Muscle layer of colon (tissue), 2 donors: Measurements from ENCODE around the gene CPN2.

Experiments used
- H3K27ac ChIP-seq: one replicate; pipeline ENCODE4 v1.7.0; 2013; ENCODE audit warnings: low read depth, mild to moderate bottlenecking, low read length, moderate library complexity
- H3K27me3 ChIP-seq, 2 donors: one replicate each; pipeline ENCODE4 v1.7.0; 2013; ENCODE audit warnings: low read length in 2 of 2, mild to moderate bottlenecking in 2 of 2; ENCODE audit not compliant: insufficient read depth in 2 of 2, control insufficient read depth in 1 of 2
- H3K36me3 ChIP-seq: one replicate; pipeline ENCODE4 v1.7.0; 2013; ENCODE audit warnings: mild to moderate bottlenecking, low read length; ENCODE audit not compliant: insufficient read depth
- H3K4me1 ChIP-seq: one replicate; pipeline ENCODE4 v1.7.0; 2013; ENCODE audit warnings: mild to moderate bottlenecking, low read length; ENCODE audit not compliant: insufficient read depth
- H3K4me3 ChIP-seq, 2 donors: one replicate each; pipeline ENCODE4 v1.7.0; 2013; ENCODE audit warnings: low read length in 2 of 2, low read depth in 1 of 2, mild to moderate bottlenecking in 1 of 2, moderate library complexity in 1 of 2
- H3K9ac ChIP-seq: one replicate; pipeline ENCODE4 v1.7.0; 2013; ENCODE audit warnings: low read length
- H3K9me3 ChIP-seq: one replicate; pipeline ENCODE4 v1.7.0; 2013; ENCODE audit warnings: mild to moderate bottlenecking, low read length
- donor health status: abdominal sarcoma.
- donor health status: Adenocarcinoma of cecum.

CPN2 gene

GRCh38 chr3:194306771-194307640 lies 44.1 kb downstream of the CPN2 start:
- H3K4me3 ChIP-seq: no peak overlapping the region
- H3K4me1 ChIP-seq: peaks cover 12% of the 10 kb centered on the region
- H3K27ac ChIP-seq: no peak overlapping the region

GRCh38 chr3:194306109-194306686 lies 44.9 kb downstream of the CPN2 start:
- H3K9me3 ChIP-seq: no peaks in the 10 kb centered on the region
- no peak overlapping the region for H3K4me3 ChIP-seq
- no peak overlapping the region for H3K27ac ChIP-seq

More at GRCh38 chr3:194306771-194307640, 44.1 kb downstream of the CPN2 start:
- Histone ChIP-seq H3K9me3 (no peaks in the 10 kb centered on the region), H3K36me3 (no peaks in the 10 kb centered on the region), H3K27me3 (no peaks in the 10 kb centered on the region), H3K9ac (no peak overlapping the region)

GRCh38 chr3:194305356-194306108 lies 45.6 kb downstream of the CPN2 start:
- Histone ChIP-seq H3K4me3 (no peak overlapping the region), H3K27me3 (no peaks in the 10 kb centered on the region), H3K9me3 (no peaks in the 10 kb centered on the region), H3K36me3 (no peaks in the 10 kb centered on the region), H3K27ac (no peak overlapping the region), H3K9ac (no peak overlapping the region), H3K4me1 (peaks cover 9% of the 10 kb centered on the region)

More at GRCh38 chr3:194306109-194306686, 44.9 kb downstream of the CPN2 start:
- Histone ChIP-seq H3K9ac (no peak overlapping the region), H3K36me3 (no peaks in the 10 kb centered on the region), H3K27me3 (no peaks in the 10 kb centered on the region), H3K4me1 (peaks cover 8% of the 10 kb centered on the region)

- Histone ChIP-seq H3K27ac (no peak overlapping the region), H3K4me3 (no peak overlapping the region), H3K9ac (no peak overlapping the region), H3K27me3 (no peaks in the 10 kb centered on the region), H3K9me3 (no peaks in the 10 kb centered on the region), H3K4me1 (peaks cover 10% of the 10 kb centered on the region), H3K36me3 (no peaks in the 10 kb centered on the region)
Measured at GRCh38 chr3:194304186-194304917, 46.8 kb downstream of the CPN2 start.

GRCh38 chr3:194303749-194304148 lies 47.4 kb downstream of the CPN2 start:
- no peaks in the 10 kb centered on the region for H3K27me3 ChIP-seq
- no peaks in the 10 kb centered on the region for H3K9me3 ChIP-seq
- no peak overlapping the region for H3K4me3 ChIP-seq
- peaks cover 10% of the 10 kb centered on the region for H3K4me1 ChIP-seq
- H3K36me3 ChIP-seq: no peaks in the 10 kb centered on the region
- no peak overlapping the region for H3K27ac ChIP-seq
- H3K9ac ChIP-seq: no peak overlapping the region

GRCh38 chr3:194301730-194302129 lies 49.4 kb downstream of the CPN2 start:
- Histone ChIP-seq H3K27ac (no peak overlapping the region), H3K36me3 (no peaks in the 10 kb centered on the region), H3K4me3 (no peak overlapping the region), H3K4me1 (peaks cover 10% of the 10 kb centered on the region), H3K9ac (no peak overlapping the region), H3K9me3 (no peaks in the 10 kb centered on the region), H3K27me3 (no peaks in the 10 kb centered on the region)

GRCh38 chr3:194300936-194301335 lies 50.2 kb downstream of the CPN2 start:
- Histone ChIP-seq H3K36me3 (no peaks in the 10 kb centered on the region), H3K4me3 (no peak overlapping the region), H3K27ac (peak overlapping the region; percentile 26), H3K9ac (no peak overlapping the region), H3K9me3 (no peaks in the 10 kb centered on the region), H3K4me1 (peaks cover 15% of the 10 kb centered on the region), H3K27me3 (no peaks in the 10 kb centered on the region)

GRCh38 chr3:194300382-194300758 lies 50.8 kb downstream of the CPN2 start:
- Histone ChIP-seq H3K4me3 (no peak overlapping the region), H3K27me3 (no peaks in the 10 kb centered on the region), H3K9ac (no peak overlapping the region), H3K9me3 (no peaks in the 10 kb centered on the region), H3K4me1 (peaks cover 15% of the 10 kb centered on the region), H3K27ac (peak overlapping the region; percentile 26), H3K36me3 (no peaks in the 10 kb centered on the region)

- no peak overlapping the region for H3K4me3 ChIP-seq
- H3K9me3 ChIP-seq: no peaks in the 10 kb centered on the region
- no peak overlapping the region for H3K27ac ChIP-seq
- H3K27me3 ChIP-seq: no peaks in the 10 kb centered on the region
- no peak overlapping the region for H3K9ac ChIP-seq
- peaks cover 15% of the 10 kb centered on the region for H3K4me1 ChIP-seq
- no peaks in the 10 kb centered on the region for H3K36me3 ChIP-seq
Measured at GRCh38 chr3:194298331-194299227, 52.5 kb downstream of the CPN2 start.

- Histone ChIP-seq H3K4me1 (peaks cover 15% of the 10 kb centered on the region), H3K27me3 (no peaks in the 10 kb centered on the region), H3K36me3 (no peaks in the 10 kb centered on the region), H3K4me3 (peak overlapping the region in 1 of 2 donors; percentile 23), H3K9me3 (no peaks in the 10 kb centered on the region), H3K9ac (no peak overlapping the region), H3K27ac (no peak overlapping the region)
Measured at GRCh38 chr3:194296454-194297263, 54.5 kb downstream of the CPN2 start.
